Caco-2 (cell line): ENCODE results near the gene ZMAT5. TPM values are rescaled to one million over a fixed set of nuclear protein-coding genes. Genes with fewer than 3 reads are reported as not detected.
A peak's percentile ranks its signal among the peaks of the same experiment; 100 is the strongest.

ENCODE experiments used
- BruUV-seq: library from RNA; stranded (reverse); fragments of 400-500 nt; replicated peaks from 2 replicates; lab custom pipeline; 2021; lab: Mats Ljungman, UMichigan
- CTCF ChIA-PET: fragments of 300-600 bp; sonication (Branson Sonifier 250); formaldehyde crosslinking; loops from one replicate; lab custom pipeline; 2022; ENCODE audit warnings: antibody characterized with exemption; lab: Charles Lee
- POLR2A ChIA-PET: fragments of 300-600 bp; sonication (Branson Sonifier 250); formaldehyde crosslinking; loops from one replicate; lab custom pipeline; 2022; ENCODE audit warnings: antibody characterized with exemption; lab: Charles Lee
- DNase-seq, 2 experiments: peaks; one replicate each; pipeline versions ENCODE4 v3.0.0 to v3.0.0-alpha.2; 2020 to 2022
- H3K27me3 ChIP-seq: replicated peaks from 2 replicates; pipeline ENCODE4 v1.6.0; 2011; ENCODE audit warnings: low read length; ENCODE audit not compliant: control insufficient read depth, insufficient read depth
- H3K36me3 ChIP-seq: 2 replicates; pipeline ENCODE4 v1.5.1; 2011; ENCODE audit warnings: low read length; ENCODE audit not compliant: control insufficient read depth, insufficient read depth
- H3K4me1 ChIP-seq: fragments of 250-450 bp; sonication (Bioruptor Pico); 2 replicates; pipeline ENCODE4 v1.5.1; 2020; ENCODE audit warnings: mild to moderate bottlenecking
- H3K4me3 ChIP-seq: 2 replicates; pipeline ENCODE4 v1.5.1; 2011; ENCODE audit warnings: low read depth, mild to moderate bottlenecking, control low read depth, low read length
- H3K9me3 ChIP-seq: fragments of 250-450 bp; sonication (Bioruptor Pico); 2 replicates; pipeline ENCODE4 v1.5.1; 2020; ENCODE audit warnings: mild to moderate bottlenecking, moderate library complexity
- H3K27ac Mint-ChIP-seq: one replicate; pipeline ENCODE4 v1.8.0; 2022; ENCODE audit warnings: mixed read lengths; ENCODE audit not compliant: unreplicated experiment
- H3K27me3 Mint-ChIP-seq: one replicate; pipeline ENCODE4 v1.8.0; 2022; ENCODE audit warnings: mixed read lengths; ENCODE audit not compliant: insufficient read depth, unreplicated experiment
- H3K36me3 Mint-ChIP-seq: one replicate; pipeline ENCODE4 v1.8.0; 2022; ENCODE audit warnings: mild to moderate bottlenecking, mixed read lengths; ENCODE audit not compliant: insufficient read depth, unreplicated experiment
- H3K4me1 Mint-ChIP-seq: one replicate; pipeline ENCODE4 v1.8.0; 2022; ENCODE audit warnings: low read depth, mixed read lengths; ENCODE audit not compliant: unreplicated experiment
- H3K4me3 Mint-ChIP-seq: one replicate; pipeline ENCODE4 v1.8.0; 2022; ENCODE audit warnings: mild to moderate bottlenecking, moderate library complexity, mixed read lengths; ENCODE audit not compliant: unreplicated experiment
- H3K9me3 Mint-ChIP-seq: one replicate; pipeline ENCODE4 v1.8.0; 2022; ENCODE audit warnings: mixed read lengths; ENCODE audit not compliant: unreplicated experiment
- CTCF ChIP-seq, 2 experiments: fragments of 200-600 bp in 1 of 2; IDR thresholded peaks; 1 replicate in 1 of 2; 2 replicates in 1 of 2; pipeline versions ENCODE4 v1.5.1 to v1.8.0; 2011 to 2022; ENCODE audit warnings: antibody characterized with exemption in 1 of 2, control low read depth in 1 of 2, inconsistent platforms in 1 of 2, low read depth in 1 of 2, low read length in 1 of 2, mild to moderate bottlenecking in 1 of 2, moderate library complexity in 1 of 2; ENCODE audit not compliant: insufficient read depth in 1 of 2, severe bottlenecking in 1 of 2, unreplicated experiment in 1 of 2
- intact Hi-C: fragments of 100-400 bp; cut with micrococcal nuclease; formaldehyde crosslinking; loops from one replicate; pipeline ENCODE4 v1.10.0; 2022; ENCODE audit not compliant: unreplicated experiment
- total RNA-seq: library from RNA; stranded (reverse); gene quantifications from 2 replicates; pipeline ENCODE4 v1.2.3, GENCODE V29; 2022

Gene ZMAT5
- total RNA-seq, 1 experiment from 2014 or later = 19.7 TPM

GRCh38 chr22:29717789-29718188 is 49.0 kb downstream of the ZMAT5 start:
- H3K36me3 Mint-ChIP-seq = no peaks in the 10 kb centered on the region
- ChIA-PET POLR2A (no interaction called here), CTCF (interaction anchor here (2.3 kb wide), 1 partner anchor 82 kb away, joined by 5 read pairs; no protein-coding TSS in a partner anchor)
- no peak for TF ChIP-seq CTCF (IDR thresholded peaks at IDR 0.05; ENCODE audit: insufficient read depth in 1 of 2, low read depth in 1 of 2, low read length in 1 of 2, severe bottlenecking in 1 of 2, unreplicated experiment in 1 of 2)
- H3K27me3 Mint-ChIP-seq = peaks cover 16% of the 10 kb centered on the region
- no TSS peak for BruUV-seq
- Histone ChIP-seq H3K9me3 (no peaks in the 10 kb centered on the region), H3K4me3 (no peak overlapping the region), H3K36me3 (no peaks in the 10 kb centered on the region), H3K4me1 (no peaks in the 10 kb centered on the region), H3K27me3 (peaks cover 1% of the 10 kb centered on the region)
- DNase-seq = no peak
- H3K9me3 Mint-ChIP-seq = no peaks in the 10 kb centered on the region
- intact Hi-C loops = no loop called here
- H3K4me1 Mint-ChIP-seq = no peaks in the 10 kb centered on the region
- no peak overlapping the region for H3K27ac Mint-ChIP-seq
- no peak overlapping the region for H3K4me3 Mint-ChIP-seq

- Mint-ChIP-seq H3K4me1 (no peaks in the 10 kb centered on the region), H3K9me3 (no peaks in the 10 kb centered on the region), H3K27me3 (peaks cover 18% of the 10 kb centered on the region), H3K36me3 (no peaks in the 10 kb centered on the region), H3K4me3 (no peak overlapping the region), H3K27ac (no peak overlapping the region)
- Histone ChIP-seq H3K4me1 (no peaks in the 10 kb centered on the region), H3K4me3 (no peak overlapping the region), H3K36me3 (no peaks in the 10 kb centered on the region), H3K27me3 (peaks cover 1% of the 10 kb centered on the region), H3K9me3 (no peaks in the 10 kb centered on the region)
- intact Hi-C loops = no loop called here
- ChIA-PET POLR2A (no interaction called here), CTCF (interaction anchor here (0.6 to 2.3 kb wide), 2 partner anchors 21 to 81 kb away, joined by 3 to 5 read pairs (median 4); no protein-coding TSS in a partner anchor)
- peak; percentile 75 to 84 for DNase-seq
- no TSS peak for BruUV-seq
- TF ChIP-seq CTCF (IDR thresholded peaks at IDR 0.05; ENCODE audit: insufficient read depth in 1 of 2, low read depth in 1 of 2, low read length in 1 of 2, severe bottlenecking in 1 of 2, unreplicated experiment in 1 of 2) = no peak
Observed at GRCh38 chr22:29716814-29717545, 49.8 kb downstream of the ZMAT5 start.

- no peak overlapping the region for H3K4me3 ChIP-seq
- BruUV-seq = no TSS peak
- H3K27me3 ChIP-seq = peaks cover 1% of the 10 kb centered on the region
- ChIA-PET CTCF (no interaction called here), POLR2A (no interaction called here)
- Mint-ChIP-seq H3K4me1 (no peaks in the 10 kb centered on the region), H3K9me3 (no peaks in the 10 kb centered on the region), H3K27me3 (peaks cover 15% of the 10 kb centered on the region), H3K27ac (no peak overlapping the region), H3K4me3 (no peak overlapping the region), H3K36me3 (no peaks in the 10 kb centered on the region)
- no peaks in the 10 kb centered on the region for H3K9me3 ChIP-seq
- no peak for TF ChIP-seq CTCF (IDR thresholded peaks at IDR 0.05; ENCODE audit: insufficient read depth in 1 of 2, low read depth in 1 of 2, low read length in 1 of 2, severe bottlenecking in 1 of 2, unreplicated experiment in 1 of 2)
- DNase-seq = no peak
- H3K4me1 ChIP-seq = no peaks in the 10 kb centered on the region
- no peaks in the 10 kb centered on the region for H3K36me3 ChIP-seq
- intact Hi-C loops = no loop called here
Observed at GRCh38 chr22:29715705-29716104, 51.1 kb downstream of the ZMAT5 start.
